RWPE2 (cell line): ENCODE measurements around the gene WWOX.

Experiments
- ATAC-seq: fragments of 200-7000 bp; cut with Tn5 transposase; 3 replicates; pipeline ENCODE4 v1.9.1; 2021; ENCODE audit warnings: low read depth
- DNase-seq: peaks from one replicate; pipeline ENCODE4 v3.0.0-alpha.2; 2020; ENCODE audit warnings: low spot score
- H3K27ac ChIP-seq: fragments of 450-650 bp; 2 replicates; pipeline ENCODE4 v1.5.1; 2017; ENCODE audit warnings: mild to moderate bottlenecking; ENCODE audit not compliant: poor library complexity, severe bottlenecking
- H3K27me3 ChIP-seq: fragments of 250-450 bp; sonication (Bioruptor Pico); 2 replicates; pipeline ENCODE4 v1.5.1; 2021; ENCODE audit warnings: mild to moderate bottlenecking, moderate library complexity; ENCODE audit not compliant: insufficient read depth, poor library complexity, severe bottlenecking
- H3K36me3 ChIP-seq: fragments of 250-450 bp; sonication (Bioruptor Pico); 2 replicates; pipeline ENCODE4 v1.5.1; 2020; ENCODE audit warnings: low read depth, mild to moderate bottlenecking, moderate library complexity
- H3K4me1 ChIP-seq: fragments of 250-450 bp; sonication (Bioruptor Pico); 2 replicates; pipeline ENCODE4 v1.5.1; 2021; ENCODE audit warnings: mild to moderate bottlenecking, moderate library complexity; ENCODE audit not compliant: insufficient read depth, poor library complexity, severe bottlenecking
- H3K4me3 ChIP-seq: fragments of 250-450 bp; sonication (Bioruptor Pico); 2 replicates; pipeline ENCODE4 v1.5.1; 2021; ENCODE audit warnings: mild to moderate bottlenecking, moderate library complexity; ENCODE audit not compliant: severe bottlenecking
- H3K9me3 ChIP-seq: fragments of 250-450 bp; sonication (Bioruptor Pico); 2 replicates; pipeline ENCODE4 v1.5.1; 2021; ENCODE audit warnings: mild to moderate bottlenecking, moderate library complexity; ENCODE audit not compliant: severe bottlenecking
- CTCF ChIP-seq: fragments of 450-650 bp; IDR thresholded peaks from one replicate; pipeline ENCODE4 v1.5.1; 2017; ENCODE audit warnings: mild to moderate bottlenecking, moderate library complexity; ENCODE audit not compliant: poor library complexity, severe bottlenecking

WWOX gene

GRCh38 chr16:78571898-78572358 lies 472.5 kb downstream of the WWOX start:
- no peaks in the 10 kb centered on the region for H3K36me3 ChIP-seq
- no peaks in the 10 kb centered on the region for H3K27me3 ChIP-seq
- DNase-seq (no peak), ATAC-seq (no peak)
- no peak overlapping the region for H3K4me3 ChIP-seq
- no peaks in the 10 kb centered on the region for H3K9me3 ChIP-seq
- peaks cover 3% of the 10 kb centered on the region for H3K4me1 ChIP-seq
- no peak overlapping the region for H3K27ac ChIP-seq
- no peak for TF ChIP-seq CTCF

GRCh38 chr16:78574571-78574970 lies 475.1 kb downstream of the WWOX start:
- H3K4me3 ChIP-seq: no peak overlapping the region
- no peak for TF ChIP-seq CTCF
- ATAC-seq (no peak), DNase-seq (no peak)
- H3K9me3 ChIP-seq: no peaks in the 10 kb centered on the region
- H3K36me3 ChIP-seq: no peaks in the 10 kb centered on the region
- H3K4me1 ChIP-seq: peaks cover 8% of the 10 kb centered on the region
- no peak overlapping the region for H3K27ac ChIP-seq
- no peaks in the 10 kb centered on the region for H3K27me3 ChIP-seq

- Histone ChIP-seq H3K27me3 (no peaks in the 10 kb centered on the region), H3K4me3 (no peak overlapping the region), H3K27ac (no peak overlapping the region), H3K9me3 (no peaks in the 10 kb centered on the region), H3K36me3 (no peaks in the 10 kb centered on the region), H3K4me1 (peaks cover 8% of the 10 kb centered on the region)
- DNase-seq (no peak), ATAC-seq (peak; percentile 80)
- no peak for TF ChIP-seq CTCF
Observed at GRCh38 chr16:78576941-78577340, 477.5 kb downstream of the WWOX start.

GRCh38 chr16:78577630-78578029 lies 478.2 kb downstream of the WWOX start:
- Histone ChIP-seq H3K9me3 (no peaks in the 10 kb centered on the region), H3K27me3 (no peaks in the 10 kb centered on the region), H3K27ac (no peak overlapping the region), H3K36me3 (no peaks in the 10 kb centered on the region), H3K4me1 (peaks cover 8% of the 10 kb centered on the region), H3K4me3 (no peak overlapping the region)
- ATAC-seq: no peak
- DNase-seq: no peak
- TF ChIP-seq CTCF: no peak

GRCh38 chr16:78579020-78579419 lies 479.6 kb downstream of the WWOX start:
- DNase-seq (no peak), ATAC-seq (no peak)
- TF ChIP-seq CTCF: no peak

More at GRCh38 chr16:78579020-78579419, 479.6 kb downstream of the WWOX start:
- Histone ChIP-seq H3K27me3 (no peaks in the 10 kb centered on the region), H3K36me3 (no peaks in the 10 kb centered on the region), H3K9me3 (no peaks in the 10 kb centered on the region), H3K27ac (no peak overlapping the region), H3K4me1 (peaks cover 8% of the 10 kb centered on the region), H3K4me3 (no peak overlapping the region)
